GM18907 (cell line): Measurements from ENCODE around the gene PTHLH.

Experiments used
- ATAC-seq: cut with Tn5 transposase; IDR thresholded peaks from one replicate; pipeline ENCODE4 v1.9.1; 2021; ENCODE audit warnings: mild to moderate bottlenecking, moderate library complexity; ENCODE audit not compliant: unreplicated experiment

Gene PTHLH

GRCh38 chr12:27972721-27973120, at the start of gene PTHLH:
Gene PTHLH (minus strand): TSS chr12:27972733. CDS start chr12:27969494, 3,239 bp downstream.
- ATAC-seq = no peak

GRCh38 chr12:28021704-28022103, 49.2 kb upstream of the PTHLH start:
- no peak for ATAC-seq

- no peak for ATAC-seq
Measured at GRCh38 chr12:28017873-28018255, 45.3 kb upstream of the PTHLH start.

GRCh38 chr12:28017126-28017872, 44.8 kb upstream of the PTHLH start:
- ATAC-seq = no peak

- no peak for ATAC-seq
Measured at GRCh38 chr12:28015165-28015564, 42.6 kb upstream of the PTHLH start.

- ATAC-seq = no peak
Measured at GRCh38 chr12:28014196-28014595, 41.7 kb upstream of the PTHLH start.

- ATAC-seq = no peak
Measured at GRCh38 chr12:28012333-28012918, 39.9 kb upstream of the PTHLH start.

- ATAC-seq = no peak
Measured at GRCh38 chr12:28010036-28010435, 37.5 kb upstream of the PTHLH start.

GRCh38 chr12:27999970-28000369, 27.4 kb upstream of the PTHLH start:
- ATAC-seq = no peak

- no peak for ATAC-seq
Measured at GRCh38 chr12:27999521-27999920, 27.0 kb upstream of the PTHLH start.

GRCh38 chr12:27998658-27999057, 26.1 kb upstream of the PTHLH start:
- no peak for ATAC-seq

GRCh38 chr12:27998170-27998569, 25.6 kb upstream of the PTHLH start:
- no peak for ATAC-seq

- ATAC-seq = no peak
Measured at GRCh38 chr12:27996761-27997160, 24.2 kb upstream of the PTHLH start.

GRCh38 chr12:27995406-27995805, 22.9 kb upstream of the PTHLH start:
- no peak for ATAC-seq

- no peak for ATAC-seq
Measured at GRCh38 chr12:27988594-27989233, 16.2 kb upstream of the PTHLH start.

GRCh38 chr12:27987331-27987730, 14.8 kb upstream of the PTHLH start:
- ATAC-seq = no peak

GRCh38 chr12:27984275-27984674, 11.7 kb upstream of the PTHLH start:
- ATAC-seq = no peak

- no peak for ATAC-seq
Measured at GRCh38 chr12:27982951-27983350, 10.4 kb upstream of the PTHLH start.

- no peak for ATAC-seq
Measured at GRCh38 chr12:27982385-27982784, 9.9 kb upstream of the PTHLH start.

GRCh38 chr12:27981874-27982273, 9.3 kb upstream of the PTHLH start:
- ATAC-seq = no peak

- ATAC-seq = no peak
Measured at GRCh38 chr12:27979145-27979544, 6.6 kb upstream of the PTHLH start.
